ENCODE results near the gene SCCPDH.
"Not testable (repeated sequence)": the region's sequence is repeated elsewhere in the genome, so short reads cannot be mapped to it uniquely, and the experiment has no call there.

Gene SCCPDH

GRCh38 chr1:246724016-246724730, at the start of gene SCCPDH:
Gene SCCPDH, plus strand, starts transcription at chr1:246724409. Its CDS starts 14 bp downstream, at chr1:246724423.
- peak; percentile 72 for DNase-seq

DNA sequence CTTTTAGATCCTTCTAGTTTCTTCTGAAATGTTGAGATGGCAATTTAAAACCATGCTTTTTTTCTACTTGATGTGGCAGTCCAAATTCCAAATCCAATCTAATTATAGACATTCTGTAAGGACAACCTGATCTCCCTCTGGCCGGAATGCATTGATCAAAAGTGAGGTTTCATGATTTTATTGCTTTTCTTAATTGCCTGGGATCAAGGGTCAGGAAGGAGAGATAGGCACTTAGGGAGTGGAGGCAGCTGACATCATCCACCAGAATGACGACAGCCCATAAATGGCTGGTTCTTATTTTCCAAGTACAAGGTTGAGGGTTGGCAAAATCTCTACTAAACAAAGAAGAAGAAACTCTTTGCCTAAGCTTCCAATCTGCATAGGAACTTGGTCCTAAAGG, 46.4 kb upstream of the SCCPDH start:
- DNase-seq: no peak

- no peak for DNase-seq
Measured at GRCh38 chr1:246678816-246679793, 45.1 kb upstream of the SCCPDH start.

GRCh38 chr1:246679794-246680177, 44.4 kb upstream of the SCCPDH start:
- DNase-seq: no peak

- no peak for DNase-seq
Measured at GRCh38 chr1:246680190-246680589, 44.0 kb upstream of the SCCPDH start.

DNA sequence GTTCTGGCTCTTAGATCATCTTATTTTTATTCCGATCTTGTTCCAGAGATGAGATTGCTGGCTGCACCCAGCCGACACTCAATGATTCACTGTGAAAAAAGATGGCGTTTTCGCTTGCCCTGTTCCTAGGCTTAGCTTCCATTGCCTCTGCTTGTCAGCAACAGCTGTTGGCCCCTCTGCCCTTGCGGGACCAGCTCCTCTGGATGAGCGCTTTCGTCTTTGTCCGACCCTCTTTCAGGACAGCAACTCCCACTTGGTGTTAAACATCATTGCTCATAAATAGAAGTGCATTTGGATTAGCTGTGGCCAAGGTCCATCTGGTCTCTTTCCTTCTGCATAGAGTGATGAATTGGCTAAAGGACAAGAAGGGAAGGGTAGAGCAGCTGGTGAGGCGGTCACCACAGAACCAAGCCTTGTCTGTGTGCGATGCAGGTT, 43.5 kb upstream of the SCCPDH start:
- no peak for DNase-seq

GRCh38 chr1:246681900-246682895, 42.0 kb upstream of the SCCPDH start:
- no peak for DNase-seq

DNA sequence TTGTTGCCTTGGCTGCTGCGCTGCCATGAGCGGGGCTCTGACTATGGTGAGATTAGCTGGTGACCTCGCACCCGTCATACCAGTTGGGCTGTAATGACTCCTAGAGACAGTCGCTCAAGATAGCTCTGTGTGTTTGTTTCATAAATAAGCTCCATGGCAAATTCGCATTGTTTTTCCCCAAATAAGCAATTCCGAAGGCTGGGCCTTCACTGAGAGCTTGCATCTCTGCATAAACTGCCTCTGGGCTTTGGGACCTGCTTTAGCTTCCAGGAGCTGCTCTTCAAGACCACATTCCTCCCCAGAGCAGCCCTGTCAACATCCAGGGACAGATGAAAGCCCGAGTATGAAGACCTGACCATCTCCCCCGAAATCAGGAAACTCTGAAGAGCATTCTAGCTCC, 40.7 kb upstream of the SCCPDH start:
- no peak for DNase-seq

GRCh38 chr1:246687002-246687401, 37.2 kb upstream of the SCCPDH start:
- DNase-seq: no peak

DNA sequence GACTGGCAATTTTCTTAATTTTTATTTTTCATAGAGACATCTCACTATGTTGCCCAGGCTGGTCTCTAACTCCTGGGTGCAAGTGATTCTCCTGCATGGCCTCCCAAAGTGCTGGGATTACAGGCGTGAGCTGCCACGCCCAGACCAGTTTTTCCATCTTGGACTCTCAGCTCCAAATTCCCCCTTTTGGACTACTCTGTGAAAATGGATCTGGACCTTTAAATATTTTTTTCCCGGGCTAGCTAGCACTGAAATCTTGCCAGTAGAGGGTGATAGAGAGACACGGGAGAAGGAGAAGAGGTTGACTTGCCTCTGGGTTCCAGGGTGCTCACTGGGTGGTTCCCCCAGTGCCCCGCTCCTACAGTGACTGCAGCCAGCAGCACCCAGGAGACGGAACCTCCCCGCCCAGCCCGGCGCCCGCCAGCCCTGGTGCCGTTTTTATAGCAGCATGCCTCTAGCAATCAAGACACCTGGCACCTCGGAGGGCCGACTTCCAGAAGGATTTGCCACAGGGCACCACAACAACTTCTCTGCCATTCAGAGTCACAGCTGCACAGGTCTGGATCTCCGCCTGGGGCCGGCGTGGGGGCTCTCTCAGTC, 34.7 kb upstream of the SCCPDH start:
- peak; percentile 22 for DNase-seq

GRCh38 chr1:246690100-246690499, 34.1 kb upstream of the SCCPDH start:
- no peak for DNase-seq

- DNase-seq: no peak
Measured at GRCh38 chr1:246691622-246692495, 32.4 kb upstream of the SCCPDH start.

- not testable (repeated sequence) for DNase-seq
Measured at GRCh38 chr1:246694213-246694895, 29.9 kb upstream of the SCCPDH start.

DNA sequence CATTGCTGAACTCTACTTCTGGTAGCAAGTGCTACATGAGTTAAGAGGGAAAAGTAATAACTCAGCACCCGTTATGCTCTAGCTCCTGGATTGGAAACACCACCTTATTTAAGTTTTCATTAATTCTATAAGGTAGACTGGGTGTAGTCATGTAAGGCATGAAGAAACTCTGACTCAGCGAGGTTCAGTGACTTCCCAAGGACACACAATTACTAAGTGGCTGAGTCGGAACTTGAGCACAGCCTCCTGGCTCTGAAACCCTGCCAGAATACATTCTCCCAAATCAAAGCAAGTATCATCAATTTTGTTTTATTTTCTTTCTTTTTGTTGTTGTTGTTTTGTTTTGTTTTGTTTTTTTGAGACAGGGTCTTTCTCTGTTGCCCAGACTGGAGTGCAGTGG, 29.1 kb upstream of the SCCPDH start:
- no peak for DNase-seq

GRCh38 chr1:246695666-246696065, 28.5 kb upstream of the SCCPDH start:
- no peak for DNase-seq

DNA sequence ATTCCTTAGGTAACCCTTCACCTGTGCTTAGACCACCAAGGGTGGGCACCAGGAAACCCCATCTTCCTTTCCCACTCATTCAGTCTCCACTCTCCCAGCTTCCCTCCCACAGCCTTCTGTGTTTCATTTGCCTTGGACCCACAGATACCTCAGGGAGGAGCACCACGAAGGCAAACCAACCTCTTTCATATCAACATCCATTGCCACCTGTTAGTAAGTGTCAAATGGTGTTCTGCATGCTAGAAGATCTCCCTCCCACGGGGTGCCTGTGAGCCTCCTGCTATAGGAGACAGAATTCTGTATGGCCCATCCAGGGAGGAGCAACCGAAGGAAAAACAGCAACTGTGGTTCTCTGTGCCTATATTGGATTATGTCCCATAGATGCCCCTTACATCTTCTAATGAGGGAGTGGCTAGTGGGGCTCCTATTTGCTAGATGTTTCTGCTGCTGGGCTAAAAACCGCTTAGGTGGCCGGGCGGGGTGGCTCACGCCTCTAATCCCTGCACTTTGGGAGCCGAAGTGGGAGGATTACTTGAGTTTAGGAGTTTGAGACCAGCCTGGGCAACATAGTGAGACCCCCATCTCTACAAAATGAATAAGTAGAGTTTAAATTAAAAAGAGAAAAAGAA, 25.6 kb upstream of the SCCPDH start:
- no peak for DNase-seq

- DNase-seq: peak; percentile 78
Measured at GRCh38 chr1:246699095-246699735, 25.0 kb upstream of the SCCPDH start.

DNA sequence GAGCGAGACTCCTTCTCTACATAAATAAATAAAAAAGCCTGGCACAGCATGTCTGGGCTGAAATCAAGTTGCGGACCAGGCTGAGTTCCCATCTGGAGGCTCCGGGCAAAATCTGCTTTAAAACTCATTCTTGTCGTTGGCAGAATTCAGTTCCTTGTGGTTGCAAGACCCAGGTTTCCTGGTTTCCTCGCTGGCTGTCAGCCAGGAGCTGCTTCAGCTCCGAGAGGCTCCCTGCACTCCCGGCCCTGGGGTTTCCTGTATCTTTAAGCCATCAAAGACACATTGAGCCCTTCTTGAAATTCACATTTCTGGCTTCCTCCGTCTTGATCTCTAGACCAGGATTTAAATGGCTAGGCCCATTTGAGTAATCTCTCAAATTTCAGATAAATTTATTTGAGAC, 20.6 kb upstream of the SCCPDH start:
- DNase-seq: no peak

- DNase-seq: no peak
Measured at GRCh38 chr1:246705368-246705767, 18.8 kb upstream of the SCCPDH start.

DNA sequence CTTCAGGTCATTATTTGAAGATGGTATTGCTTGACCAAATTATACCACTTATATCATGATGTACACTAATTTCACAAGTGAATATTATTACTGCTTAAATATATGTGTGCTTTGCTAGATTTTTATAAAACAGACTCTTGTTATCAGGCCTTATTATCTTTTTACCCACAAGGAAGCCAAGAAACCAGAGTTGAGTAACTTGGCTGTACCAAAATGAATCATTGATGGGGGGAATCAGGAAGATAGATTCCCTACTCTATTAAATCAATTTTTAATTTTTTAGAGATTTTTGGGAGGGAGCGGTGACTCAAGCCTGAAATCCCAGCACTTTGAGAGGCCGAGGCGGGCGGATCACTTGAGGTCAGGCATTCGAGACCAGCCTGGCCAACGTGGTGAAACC, 16.0 kb upstream of the SCCPDH start:
- no peak for DNase-seq

All from activated naive CD4-positive, alpha-beta T cell treated with Interleukin-2 at 50 U/mL for 16 hours (primary cell).